ENCODE data around the gene NRXN3. TPM values are rescaled to one million over a fixed set of nuclear protein-coding genes. Genes with fewer than 3 reads are reported as not detected.

The NRXN3 gene
- not detected for total RNA-seq

DNA sequence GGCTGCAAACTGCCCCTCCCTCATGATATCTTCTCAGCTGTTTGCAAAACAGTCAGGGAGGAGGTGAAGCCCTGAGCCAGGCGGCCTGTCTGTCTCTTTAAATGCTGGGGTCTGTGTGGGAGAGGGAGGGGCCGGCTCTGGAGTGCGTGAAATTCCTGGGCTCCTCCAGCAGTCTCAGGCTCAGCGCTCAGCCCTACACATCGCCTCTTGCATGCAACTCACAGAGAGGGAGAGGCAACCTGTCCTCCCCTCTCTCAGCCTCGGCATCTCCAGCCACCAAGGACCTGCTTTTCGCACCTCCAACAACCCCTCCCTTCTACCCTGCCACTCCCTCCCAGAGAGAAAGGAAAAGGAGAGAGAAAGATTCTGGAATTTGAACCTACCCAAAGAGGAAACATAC is at the start of gene NRXN3:
TSS of gene NRXN3 (plus strand) at position 171 of the 400 bp plus-strand sequence. CDS start 72,721 bp downstream, outside the sequence.
- Mint-ChIP-seq H3K27me3 (peaks cover 13% of the 10 kb centered on the region), H3K9me3 (no peaks in the 10 kb centered on the region), H3K4me3 (no peak within 1 kb of the TSS), H3K27ac (no peak within 1 kb of the TSS), H3K4me1 (no peaks in the 10 kb centered on the region), H3K36me3 (ENCODE audit: low read depth) (no peaks in the 10 kb centered on the region)
- DNase-seq, result no peak
- POLR2A ChIA-PET, result no interaction called here
- CTCF ChIA-PET, result no interaction called here

GRCh38 chr14:78122436-78122835 is 47.7 kb upstream of the NRXN3 start:
- Mint-ChIP-seq H3K27ac (no peak overlapping the region), H3K9me3 (peaks cover 2% of the 10 kb centered on the region), H3K4me3 (no peak overlapping the region), H3K4me1 (no peaks in the 10 kb centered on the region), H3K36me3 (ENCODE audit: low read depth) (no peaks in the 10 kb centered on the region), H3K27me3 (no peaks in the 10 kb centered on the region)
- DNase-seq, result no peak
- POLR2A ChIA-PET, result no interaction called here
- CTCF ChIA-PET, result no interaction called here

GRCh38 chr14:78123650-78124253 is 46.4 kb upstream of the NRXN3 start:
- H3K27ac Mint-ChIP-seq, result no peak overlapping the region
- H3K4me3 Mint-ChIP-seq, result no peak overlapping the region
- H3K9me3 Mint-ChIP-seq, result no peaks in the 10 kb centered on the region
- H3K27me3 Mint-ChIP-seq, result no peaks in the 10 kb centered on the region
- ChIA-PET POLR2A (no interaction called here), CTCF (no interaction called here)
- no peak for DNase-seq
- no peaks in the 10 kb centered on the region for H3K4me1 Mint-ChIP-seq
- no peaks in the 10 kb centered on the region for H3K36me3 Mint-ChIP-seq (ENCODE audit: low read depth)

DNA sequence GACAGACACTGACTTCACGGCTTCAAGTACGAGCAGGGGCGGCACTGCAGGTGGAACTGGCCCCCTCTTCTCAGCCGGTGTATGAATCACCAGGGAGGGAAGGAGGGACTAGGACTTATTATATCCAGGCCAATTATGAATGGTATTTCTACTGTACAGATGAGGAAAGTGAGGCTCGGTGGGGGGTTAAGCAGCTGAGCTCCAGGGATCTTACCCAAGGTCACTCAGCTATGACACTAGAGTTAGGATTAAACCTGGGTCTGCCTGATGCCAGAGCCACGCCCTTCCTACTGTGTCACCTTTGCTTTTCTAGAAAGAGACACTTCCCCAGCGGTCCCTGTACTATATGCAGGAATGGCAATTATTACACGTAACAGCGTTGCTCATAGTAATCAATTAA is 42.2 kb upstream of the NRXN3 start:
- H3K27me3 Mint-ChIP-seq, result peaks cover 2% of the 10 kb centered on the region
- no peaks in the 10 kb centered on the region for H3K4me1 Mint-ChIP-seq
- no peaks in the 10 kb centered on the region for H3K9me3 Mint-ChIP-seq
- no peak for DNase-seq
- POLR2A ChIA-PET, result no interaction called here
- no peaks in the 10 kb centered on the region for H3K36me3 Mint-ChIP-seq (ENCODE audit: low read depth)
- no peak overlapping the region for H3K4me3 Mint-ChIP-seq
- no peak overlapping the region for H3K27ac Mint-ChIP-seq
- CTCF ChIA-PET, result no interaction called here

GRCh38 chr14:78129375-78129774 is 40.8 kb upstream of the NRXN3 start:
- H3K27ac Mint-ChIP-seq, result no peak overlapping the region
- POLR2A ChIA-PET, result no interaction called here

GRCh38 chr14:78130356-78130755 is 39.8 kb upstream of the NRXN3 start:
- Mint-ChIP-seq H3K27ac (no peak overlapping the region), H3K4me1 (no peaks in the 10 kb centered on the region), H3K27me3 (peaks cover 5% of the 10 kb centered on the region), H3K9me3 (no peaks in the 10 kb centered on the region), H3K4me3 (no peak overlapping the region), H3K36me3 (ENCODE audit: low read depth) (no peaks in the 10 kb centered on the region)
- ChIA-PET CTCF (no interaction called here), POLR2A (no interaction called here)
- no peak for DNase-seq

More at GRCh38 chr14:78129375-78129774, 40.8 kb upstream of the NRXN3 start:
- Mint-ChIP-seq H3K4me1 (no peaks in the 10 kb centered on the region), H3K9me3 (no peaks in the 10 kb centered on the region), H3K36me3 (ENCODE audit: low read depth) (no peaks in the 10 kb centered on the region), H3K4me3 (no peak overlapping the region), H3K27me3 (peaks cover 3% of the 10 kb centered on the region)
- CTCF ChIA-PET, result no interaction called here
- DNase-seq, result no peak

GRCh38 chr14:78131201-78131600 is 39.0 kb upstream of the NRXN3 start:
- no peaks in the 10 kb centered on the region for H3K9me3 Mint-ChIP-seq
- POLR2A ChIA-PET, result no interaction called here
- no peak overlapping the region for H3K4me3 Mint-ChIP-seq
- peaks cover 5% of the 10 kb centered on the region for H3K4me1 Mint-ChIP-seq
- H3K27me3 Mint-ChIP-seq, result peaks cover 5% of the 10 kb centered on the region
- no peak overlapping the region for H3K27ac Mint-ChIP-seq
- CTCF ChIA-PET, result no interaction called here
- no peak for DNase-seq
- no peaks in the 10 kb centered on the region for H3K36me3 Mint-ChIP-seq (ENCODE audit: low read depth)

DNA sequence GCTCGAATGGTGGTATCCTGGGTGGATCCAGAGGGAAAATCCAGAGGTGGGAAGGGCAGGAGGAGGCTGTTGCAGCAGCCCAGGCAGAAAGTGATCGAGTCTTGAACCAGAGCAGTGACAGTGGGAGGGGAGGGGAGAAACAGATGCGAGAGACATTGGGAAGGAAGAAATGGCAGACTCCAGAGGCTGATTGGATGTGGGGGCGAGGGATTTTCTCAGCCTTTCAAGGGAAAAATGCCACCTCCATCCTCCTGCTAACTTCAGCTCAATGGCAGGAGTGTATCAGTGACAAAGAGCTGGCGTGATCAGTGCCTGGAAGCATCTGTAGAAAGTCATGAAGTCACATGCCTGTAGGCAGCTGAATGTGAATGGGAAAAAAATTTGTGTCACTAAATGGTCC is 38.6 kb upstream of the NRXN3 start:
- no peaks in the 10 kb centered on the region for H3K9me3 Mint-ChIP-seq
- no peak overlapping the region for H3K27ac Mint-ChIP-seq
- no peak for DNase-seq
- peaks cover 5% of the 10 kb centered on the region for H3K4me1 Mint-ChIP-seq
- H3K36me3 Mint-ChIP-seq (ENCODE audit: low read depth), result no peaks in the 10 kb centered on the region
- ChIA-PET POLR2A (no interaction called here), CTCF (no interaction called here)
- H3K4me3 Mint-ChIP-seq, result no peak overlapping the region
- H3K27me3 Mint-ChIP-seq, result peaks cover 5% of the 10 kb centered on the region

DNA sequence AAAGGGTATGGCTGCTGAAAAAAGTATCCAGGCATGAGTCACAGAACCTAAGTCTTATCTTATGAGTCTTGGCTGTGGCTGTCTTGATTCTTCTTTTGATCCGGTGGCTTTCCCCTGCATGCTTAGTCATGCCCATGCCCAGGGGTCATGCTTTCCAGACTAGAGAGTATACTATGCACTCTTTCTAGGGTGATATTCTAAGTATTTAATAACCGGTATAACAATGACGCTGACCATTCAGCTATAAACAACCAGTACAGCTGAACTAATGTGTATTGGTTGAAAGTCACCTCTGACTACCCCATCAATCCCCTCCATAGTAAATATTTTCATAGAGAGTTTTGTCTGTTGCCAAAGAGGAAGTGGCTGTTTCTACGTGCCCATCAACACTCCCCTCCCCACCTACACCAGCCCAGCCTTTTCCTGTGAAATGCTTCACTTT is 34.7 kb upstream of the NRXN3 start:
- POLR2A ChIA-PET, result no interaction called here
- Mint-ChIP-seq H3K27ac (no peak overlapping the region), H3K36me3 (ENCODE audit: low read depth) (no peaks in the 10 kb centered on the region), H3K4me1 (peaks cover 5% of the 10 kb centered on the region), H3K4me3 (no peak overlapping the region), H3K9me3 (no peaks in the 10 kb centered on the region), H3K27me3 (peaks cover 7% of the 10 kb centered on the region)
- CTCF ChIA-PET, result no interaction called here
- no peak for DNase-seq

- Mint-ChIP-seq H3K27me3 (peaks cover 5% of the 10 kb centered on the region), H3K4me3 (no peak overlapping the region), H3K36me3 (ENCODE audit: low read depth) (no peaks in the 10 kb centered on the region), H3K9me3 (no peaks in the 10 kb centered on the region), H3K4me1 (peaks cover 5% of the 10 kb centered on the region), H3K27ac (no peak overlapping the region)
- ChIA-PET POLR2A (no interaction called here), CTCF (no interaction called here)
- no peak for DNase-seq
These were observed 33.5 kb upstream of the NRXN3 start for GRCh38 chr14:78136695-78137094.

DNA sequence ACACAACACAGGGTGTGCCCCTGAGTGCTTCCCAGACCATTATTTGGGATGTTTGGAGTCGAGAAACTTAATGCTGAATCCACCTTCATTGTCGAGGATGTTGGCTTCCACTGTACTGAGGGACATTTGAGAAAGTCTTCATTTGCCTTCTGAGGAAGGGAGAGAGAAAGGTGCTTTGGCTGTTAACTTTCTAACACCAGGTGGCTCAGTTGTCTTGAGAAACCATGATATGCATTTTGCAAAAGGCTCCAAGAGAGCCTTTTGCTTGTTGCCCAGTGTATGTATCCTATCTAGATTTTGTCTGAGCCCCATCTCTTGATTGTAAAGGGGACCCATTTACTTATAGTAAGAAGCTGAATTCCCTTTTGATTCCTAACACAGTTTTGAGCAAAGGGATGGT is 28.6 kb upstream of the NRXN3 start:
- H3K9me3 Mint-ChIP-seq, result no peaks in the 10 kb centered on the region
- H3K36me3 Mint-ChIP-seq (ENCODE audit: low read depth), result no peaks in the 10 kb centered on the region
- H3K27me3 Mint-ChIP-seq, result peaks cover 2% of the 10 kb centered on the region
- H3K4me3 Mint-ChIP-seq, result no peak overlapping the region
- CTCF ChIA-PET, result no interaction called here
- no peak overlapping the region for H3K27ac Mint-ChIP-seq
- POLR2A ChIA-PET, result no interaction called here
- no peak for DNase-seq
- no peaks in the 10 kb centered on the region for H3K4me1 Mint-ChIP-seq

DNA sequence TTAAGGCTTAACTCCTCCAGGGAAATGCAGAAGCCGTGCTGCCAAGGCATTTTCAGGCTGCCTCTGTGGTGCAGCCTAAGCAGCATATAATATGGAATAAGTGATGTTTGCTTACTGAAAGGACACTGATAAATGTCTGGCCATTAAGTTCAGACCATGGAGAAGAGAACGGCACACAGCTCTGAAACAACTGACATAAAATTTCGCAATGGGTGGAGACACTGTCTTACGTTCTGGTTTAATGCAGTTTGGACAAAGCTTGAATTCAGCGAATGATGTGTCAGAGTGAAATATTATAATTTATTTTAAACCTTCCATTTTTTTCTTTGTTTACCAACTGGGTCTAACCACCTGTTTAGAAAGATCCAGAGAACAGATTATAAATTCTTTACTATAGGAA is 27.2 kb upstream of the NRXN3 start:
- no peak for DNase-seq
- no peak overlapping the region for H3K4me3 Mint-ChIP-seq
- H3K27ac Mint-ChIP-seq, result no peak overlapping the region
- peaks cover 2% of the 10 kb centered on the region for H3K27me3 Mint-ChIP-seq
- H3K36me3 Mint-ChIP-seq (ENCODE audit: low read depth), result no peaks in the 10 kb centered on the region
- POLR2A ChIA-PET, result no interaction called here
- H3K4me1 Mint-ChIP-seq, result no peaks in the 10 kb centered on the region
- CTCF ChIA-PET, result no interaction called here
- H3K9me3 Mint-ChIP-seq, result no peaks in the 10 kb centered on the region

DNA sequence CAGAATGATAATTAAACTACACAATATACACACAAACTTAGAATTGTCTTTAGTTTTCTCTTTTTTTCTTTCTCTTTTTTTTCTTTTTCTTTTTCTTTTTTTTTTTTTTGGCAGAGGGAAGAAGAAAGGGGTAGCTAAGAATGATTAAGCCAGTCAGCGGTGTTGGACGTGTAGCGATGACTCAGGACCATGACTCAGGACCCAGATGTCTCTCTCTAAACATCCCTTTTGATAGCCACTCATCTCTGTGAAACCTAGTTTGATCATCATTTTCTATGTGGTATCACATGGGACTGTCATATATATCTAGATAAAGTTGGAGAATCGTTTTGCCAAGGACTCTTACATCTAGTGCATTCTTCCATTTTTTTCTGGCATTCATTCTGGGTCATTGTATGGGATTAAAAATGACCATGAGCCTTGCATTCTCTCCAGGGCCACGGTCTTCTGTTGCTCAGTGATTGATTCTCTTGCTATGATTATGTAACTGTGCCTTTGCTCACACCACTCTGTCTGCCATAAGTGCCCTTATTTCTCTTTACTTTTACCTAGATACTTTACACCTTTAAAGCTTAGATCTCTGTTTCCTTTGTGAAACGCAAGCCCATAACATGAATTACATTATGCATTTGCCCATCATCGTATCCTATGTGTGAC is 26.6 kb upstream of the NRXN3 start:
- Mint-ChIP-seq H3K27ac (no peak overlapping the region), H3K4me1 (no peaks in the 10 kb centered on the region), H3K4me3 (no peak overlapping the region), H3K9me3 (no peaks in the 10 kb centered on the region), H3K27me3 (peaks cover under 1% of the 10 kb centered on the region), H3K36me3 (ENCODE audit: low read depth) (no peaks in the 10 kb centered on the region)
- no peak for DNase-seq
- POLR2A ChIA-PET, result no interaction called here
- CTCF ChIA-PET, result no interaction called here
